Karpas-422 (cell line): ENCODE data around the gene NUP205. TPM values are rescaled to one million over a fixed set of nuclear protein-coding genes. Genes with fewer than 3 reads are reported as not detected.
"Not testable (repeated sequence)": the region's sequence is repeated elsewhere in the genome, so short reads cannot be mapped to it uniquely, and the experiment has no call there.

ENCODE experiments used
- DNase-seq: peaks from one replicate; pipeline ENCODE4 v3.0.0-alpha.2; 2015
- H2AFZ ChIP-seq: fragments of 200-600 bp; sonication (generic); 2 replicates; pipeline ENCODE4 v1.6.1; 2014; ENCODE audit warnings: antibody characterized with exemption, low read length, mixed read lengths
- H3K27ac ChIP-seq: fragments of 200-600 bp; sonication (generic); 2 replicates; pipeline ENCODE4 v1.5.1; 2014; ENCODE audit warnings: mild to moderate bottlenecking, low read length, moderate library complexity
- H3K27me3 ChIP-seq: fragments of 200-600 bp; sonication (generic); 2 replicates; pipeline ENCODE4 v1.6.1; 2014; ENCODE audit warnings: low read length, mixed read lengths
- H3K36me3 ChIP-seq: fragments of 200-600 bp; sonication (generic); 2 replicates; pipeline ENCODE4 v1.6.1; 2014; ENCODE audit warnings: low read length, mixed read lengths; ENCODE audit not compliant: insufficient read depth
- H3K4me1 ChIP-seq: fragments of 200-600 bp; sonication (generic); 2 replicates; pipeline ENCODE4 v1.6.1; 2014; ENCODE audit warnings: mild to moderate bottlenecking, low read length, mixed read lengths
- H3K4me2 ChIP-seq: fragments of 200-600 bp; sonication (generic); 2 replicates; pipeline ENCODE4 v1.6.1; 2014; ENCODE audit warnings: low read length, low read depth, mild to moderate bottlenecking; ENCODE audit not compliant: poor library complexity, severe bottlenecking
- H3K4me3 ChIP-seq: fragments of 200-600 bp; sonication (generic); 2 replicates; pipeline ENCODE4 v1.5.1; 2014; ENCODE audit warnings: mild to moderate bottlenecking, antibody characterized with exemption, low read length, mixed read lengths
- H3K79me2 ChIP-seq: fragments of 200-600 bp; sonication (generic); 2 replicates; pipeline ENCODE4 v1.6.1; 2014; ENCODE audit warnings: mild to moderate bottlenecking, low read length, mixed read lengths
- H3K9ac ChIP-seq: fragments of 200-600 bp; sonication (generic); 2 replicates; pipeline ENCODE4 v1.6.0; 2014; ENCODE audit warnings: low read length
- H3K9me2 ChIP-seq: fragments of 200-600 bp; sonication (generic), shearing (Covaris generic); replicated peaks from 2 replicates; pipeline ENCODE4 v1.6.0; 2014; ENCODE audit warnings: mild to moderate bottlenecking, low read length, moderate library complexity; ENCODE audit not compliant: insufficient read depth
- H3K9me3 ChIP-seq: fragments of 300-700, 200-600 bp; sonication (generic); 2 replicates; pipeline ENCODE4 v1.6.1; 2014; ENCODE audit warnings: low read length, mixed read lengths
- H4K20me1 ChIP-seq: fragments of 200-600 bp; sonication (generic); 2 replicates; pipeline ENCODE4 v1.6.1; 2014; ENCODE audit warnings: mild to moderate bottlenecking, antibody characterized with exemption, low read length, low read depth; ENCODE audit not compliant: insufficient read depth
- total RNA-seq: library from RNA; depleted of rRNA; stranded (reverse); fragments of >200 nt; shearing (Covaris generic); gene quantifications from 2 replicates; pipeline ENCODE4 v1.2.3, GENCODE V29; 2014; ENCODE audit warnings: low replicate concordance

Gene NUP205
- total RNA-seq, 1 experiment from 2014 or later: 75.7 TPM

- not testable (repeated sequence) for H3K9ac ChIP-seq, H3K4me3 ChIP-seq, H3K27me3 ChIP-seq, H2AFZ ChIP-seq, H3K27ac ChIP-seq, H4K20me1 ChIP-seq, DNase-seq, H3K9me3 ChIP-seq, H3K9me2 ChIP-seq, H3K4me2 ChIP-seq
- H3K79me2 ChIP-seq: peaks cover 100% of the 10 kb centered on the region
- peaks cover 21% of the 10 kb centered on the region; the same call in 1 of the 2 replicates for H3K36me3 ChIP-seq
- H3K4me1 ChIP-seq: peaks cover 43% of the 10 kb centered on the region
Measured at GRCh38 chr7:135668852-135669395, 111.2 kb downstream of the NUP205 start.

DNA sequence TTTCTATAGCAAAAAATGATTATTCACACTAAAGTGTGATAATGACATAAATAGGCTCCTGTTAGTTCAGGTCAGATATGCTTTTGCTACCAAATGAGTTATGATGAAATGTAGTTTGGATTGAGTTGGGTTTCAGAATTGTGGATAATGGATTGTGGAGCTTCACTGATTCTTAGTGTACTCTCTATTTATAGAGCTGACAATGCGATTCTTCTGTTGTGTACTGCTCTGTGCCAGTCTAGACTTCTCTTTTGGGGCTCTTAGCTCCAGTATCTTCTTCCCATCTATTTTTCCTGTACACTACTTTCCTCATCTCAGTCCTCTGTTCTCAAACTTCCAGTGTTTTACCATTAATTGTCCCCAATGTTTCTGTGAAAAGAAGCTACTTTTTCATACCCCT, 112.1 kb downstream of the NUP205 start:
- Histone ChIP-seq H3K9me2 (no peaks in the 10 kb centered on the region), H3K27ac (peak overlapping the region; percentile 29), H2AFZ (no peak overlapping the region), H3K27me3 (no peaks in the 10 kb centered on the region), H4K20me1 (no peaks in the 10 kb centered on the region), H3K9me3 (no peaks in the 10 kb centered on the region), H3K36me3 (peaks cover 29% of the 10 kb centered on the region; the same call in 1 of the 2 replicates), H3K4me3 (no peak overlapping the region), H3K9ac (no peak overlapping the region; the same call in 1 of the 2 replicates), H3K4me2 (peak overlapping the region; percentile 20), H3K4me1 (peaks cover 35% of the 10 kb centered on the region), H3K79me2 (peaks cover 100% of the 10 kb centered on the region)
- no peak for DNase-seq

GRCh38 chr7:135670179-135670578, 112.5 kb downstream of the NUP205 start:
- Histone ChIP-seq H2AFZ (no peak overlapping the region), H3K4me1 (peaks cover 32% of the 10 kb centered on the region), H3K9me2 (no peaks in the 10 kb centered on the region), H3K27ac (peak overlapping the region; percentile 29; the same call in 1 of the 2 replicates), H3K9me3 (no peaks in the 10 kb centered on the region), H3K4me2 (peak overlapping the region; percentile 20), H3K4me3 (no peak overlapping the region), H3K27me3 (no peaks in the 10 kb centered on the region), H3K9ac (no peak overlapping the region; the same call in 1 of the 2 replicates), H3K79me2 (peaks cover 100% of the 10 kb centered on the region), H4K20me1 (no peaks in the 10 kb centered on the region), H3K36me3 (peaks cover 31% of the 10 kb centered on the region; the same call in 1 of the 2 replicates)
- DNase-seq: no peak

DNA sequence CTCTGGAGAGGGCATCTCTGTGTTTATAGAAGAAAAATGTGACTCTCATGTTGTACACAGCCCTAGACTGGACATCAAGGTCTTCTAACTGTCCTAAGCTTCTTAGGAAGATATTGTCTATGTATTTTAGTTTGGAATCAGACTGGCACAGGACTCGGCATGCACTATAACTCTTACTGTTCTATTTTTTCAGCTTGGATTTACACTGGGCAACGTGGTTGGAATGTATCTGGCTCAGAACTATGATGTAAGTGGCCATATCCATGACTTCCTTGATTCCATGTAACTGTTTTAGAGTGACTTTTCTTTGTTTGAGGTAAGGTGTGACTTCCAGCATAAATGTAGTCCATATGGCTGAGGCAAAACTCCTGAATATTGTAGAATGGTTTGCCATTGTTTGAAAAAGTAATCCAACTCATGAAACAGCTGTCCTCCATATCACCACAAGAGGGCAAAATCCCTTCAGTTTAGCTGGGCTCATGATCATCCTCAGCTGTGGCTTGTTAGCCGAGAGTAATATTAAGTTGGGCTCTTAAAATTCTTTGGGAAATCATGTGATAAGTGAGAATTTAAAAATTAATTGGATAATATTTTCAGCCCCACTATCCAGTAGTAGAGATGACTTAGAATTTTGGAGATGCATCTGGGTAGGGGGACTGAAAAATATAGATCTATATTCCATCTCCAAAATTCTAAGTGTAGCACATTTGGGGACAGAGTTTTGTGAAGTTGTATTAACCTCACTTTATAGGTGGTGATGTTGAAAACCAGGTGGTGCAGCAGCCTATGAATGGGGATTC, 115.0 kb downstream of the NUP205 start:
- no peaks in the 10 kb centered on the region for H3K9me3 ChIP-seq
- H3K4me2 ChIP-seq: no peak overlapping the region
- peaks cover 32% of the 10 kb centered on the region for H3K4me1 ChIP-seq
- no peak overlapping the region for H3K4me3 ChIP-seq
- H3K79me2 ChIP-seq: peaks cover 94% of the 10 kb centered on the region
- no peaks in the 10 kb centered on the region for H3K9me2 ChIP-seq
- H2AFZ ChIP-seq: no peak overlapping the region
- peaks cover 31% of the 10 kb centered on the region; the same call in 1 of the 2 replicates for H3K36me3 ChIP-seq
- peak; percentile 78 for DNase-seq
- no peaks in the 10 kb centered on the region for H3K27me3 ChIP-seq
- no peaks in the 10 kb centered on the region for H4K20me1 ChIP-seq
- no peak overlapping the region for H3K27ac ChIP-seq
- no peak overlapping the region for H3K9ac ChIP-seq

GRCh38 chr7:135673360-135673706, 115.6 kb downstream of the NUP205 start:
- H3K9me2 ChIP-seq: no peaks in the 10 kb centered on the region
- no peaks in the 10 kb centered on the region for H3K27me3 ChIP-seq
- no peak overlapping the region for H3K4me2 ChIP-seq
- H3K27ac ChIP-seq: no peak overlapping the region
- DNase-seq: no peak
- no peak overlapping the region for H2AFZ ChIP-seq
- peaks cover 94% of the 10 kb centered on the region for H3K79me2 ChIP-seq
- no peak overlapping the region for H3K9ac ChIP-seq
- peaks cover 32% of the 10 kb centered on the region for H3K4me1 ChIP-seq
- H3K9me3 ChIP-seq: no peaks in the 10 kb centered on the region
- H3K4me3 ChIP-seq: no peak overlapping the region
- no peaks in the 10 kb centered on the region for H4K20me1 ChIP-seq
- peaks cover 32% of the 10 kb centered on the region; the same call in 1 of the 2 replicates for H3K36me3 ChIP-seq

GRCh38 chr7:135678612-135679575, 121.2 kb downstream of the NUP205 start:
- H3K9me2 ChIP-seq: no peaks in the 10 kb centered on the region
- H3K79me2 ChIP-seq: peaks cover 67% of the 10 kb centered on the region
- H3K4me3 ChIP-seq: no peak overlapping the region
- no peak overlapping the region for H2AFZ ChIP-seq
- H3K4me2 ChIP-seq: no peak overlapping the region
- H3K9ac ChIP-seq: no peak overlapping the region
- no peaks in the 10 kb centered on the region for H3K27me3 ChIP-seq
- DNase-seq: no peak
- no peaks in the 10 kb centered on the region for H4K20me1 ChIP-seq
- peaks cover 6% of the 10 kb centered on the region for H3K4me1 ChIP-seq
- H3K27ac ChIP-seq: no peak overlapping the region
- H3K9me3 ChIP-seq: no peaks in the 10 kb centered on the region
- peaks cover 20% of the 10 kb centered on the region; the same call in 1 of the 2 replicates for H3K36me3 ChIP-seq

GRCh38 chr7:135681762-135682161, 124.0 kb downstream of the NUP205 start:
- Histone ChIP-seq H3K27me3 (no peaks in the 10 kb centered on the region), H3K27ac (no peak overlapping the region), H3K9ac (no peak overlapping the region), H3K9me3 (no peaks in the 10 kb centered on the region), H3K4me1 (peaks cover 6% of the 10 kb centered on the region), H3K4me2 (no peak overlapping the region), H3K4me3 (no peak overlapping the region), H3K9me2 (no peaks in the 10 kb centered on the region), H2AFZ (no peak overlapping the region), H4K20me1 (no peaks in the 10 kb centered on the region), H3K79me2 (peaks cover 45% of the 10 kb centered on the region), H3K36me3 (peaks cover 6% of the 10 kb centered on the region; the same call in 1 of the 2 replicates)
- DNase-seq: no peak
